ENCODE data around the gene AHNAK2. TPM values are rescaled to one million over a fixed set of nuclear protein-coding genes. Genes with fewer than 3 reads are reported as not detected.

AHNAK2 gene
- total and polyA plus RNA-seq, 3 donors from 2014 or later: 10.8 to 15.1 (median 12.8) TPM

GRCh38 chr14:105025429-105025828 lies 47.3 kb upstream of the AHNAK2 start:
- intact Hi-C loops (cut with DNase I; ENCODE audit: low total_unique reads): loop anchor here (10.0 kb wide), 1 partner anchor 51 kb away; the partner anchor contains the start of gene AHNAK2
- no peaks in the 10 kb centered on the region for H3K9me3 ChIP-seq
- no peak overlapping the region for H3K27ac ChIP-seq
- H3K27me3 ChIP-seq: no peaks in the 10 kb centered on the region
- H3K4me1 ChIP-seq: peaks cover 6% of the 10 kb centered on the region
- no peak for DNase-seq
- H3K36me3 ChIP-seq (ENCODE audit: low read depth, missing control alignments): no peaks in the 10 kb centered on the region
- no peak for TF ChIP-seq POLR2A (IDR thresholded peaks at IDR 0.05)
- TF ChIP-seq CTCF (IDR thresholded peaks at IDR 0.05): no peak
- H3K4me3 ChIP-seq: no peak overlapping the region
- 91 to 93% methylated on average over 6 of the region's 6 CpGs for WGBS, 2 donors

DNA sequence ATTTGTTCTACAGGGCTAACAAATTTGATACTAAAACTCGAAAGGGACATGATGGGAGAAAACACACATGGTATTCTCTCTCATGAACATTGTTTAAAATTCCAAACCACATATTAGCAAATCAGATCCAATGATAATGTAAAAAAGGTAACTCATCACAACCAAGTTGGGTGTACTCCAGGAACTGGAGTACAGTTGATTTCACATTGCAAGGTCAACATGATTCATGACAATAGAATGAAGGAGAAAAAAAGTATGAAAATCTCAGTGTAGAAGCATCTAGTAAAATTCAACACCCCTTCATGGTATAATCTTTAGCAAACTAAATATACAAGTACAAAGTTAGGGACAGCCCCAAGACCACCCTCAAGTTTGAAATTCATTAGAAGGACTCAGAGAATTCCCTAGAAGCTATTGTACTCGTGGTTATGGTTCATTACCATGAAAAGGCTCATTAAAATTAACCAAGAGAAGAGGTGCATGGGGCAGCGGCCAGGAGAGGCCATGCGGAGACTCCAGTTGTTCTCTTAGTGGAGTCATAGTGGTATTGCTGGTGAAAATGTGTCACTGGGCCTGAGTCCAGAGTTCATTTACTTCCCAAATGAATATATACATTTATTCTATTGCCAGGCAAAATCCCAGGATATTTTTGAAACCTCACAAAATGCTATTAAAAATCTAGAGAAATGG lies 45.8 kb upstream of the AHNAK2 start:
- H3K36me3 ChIP-seq (ENCODE audit: low read depth, missing control alignments): no peaks in the 10 kb centered on the region
- no peak overlapping the region for H3K27ac ChIP-seq
- DNase-seq: no peak
- no peak for TF ChIP-seq CTCF (IDR thresholded peaks at IDR 0.05)
- TF ChIP-seq POLR2A (IDR thresholded peaks at IDR 0.05): no peak
- intact Hi-C loops (cut with DNase I; ENCODE audit: low total_unique reads): loop anchor here (10.0 kb wide), 1 partner anchor 49 kb away; the partner anchor contains the start of gene AHNAK2
- H3K27me3 ChIP-seq: no peaks in the 10 kb centered on the region
- H3K9me3 ChIP-seq: no peaks in the 10 kb centered on the region
- H3K4me1 ChIP-seq: peaks cover 11% of the 10 kb centered on the region
- H3K4me3 ChIP-seq: no peak overlapping the region
- WGBS, 2 donors: 61 to 71% methylated on average over 4 of the region's 4 CpGs

- Histone ChIP-seq H3K4me3 (no peak overlapping the region), H3K9me3 (no peaks in the 10 kb centered on the region), H3K4me1 (peaks cover 11% of the 10 kb centered on the region), H3K27me3 (no peaks in the 10 kb centered on the region), H3K27ac (no peak overlapping the region), H3K36me3 (ENCODE audit: low read depth, missing control alignments) (no peaks in the 10 kb centered on the region)
- TF ChIP-seq POLR2A (IDR thresholded peaks at IDR 0.05) (no peak), CTCF (IDR thresholded peaks at IDR 0.05) (no peak)
- no peak for DNase-seq
- WGBS, 2 donors: 53 to 64% methylated on average over 11 of the region's 11 CpGs
- intact Hi-C loops (cut with DNase I; ENCODE audit: low total_unique reads): loop anchor here (10.0 kb wide), 1 partner anchor 48 kb away; the partner anchor contains the start of gene AHNAK2
Observed at GRCh38 chr14:105023144-105023543, 45.0 kb upstream of the AHNAK2 start.

GRCh38 chr14:105022276-105022670 lies 44.1 kb upstream of the AHNAK2 start:
- Histone ChIP-seq H3K9me3 (no peaks in the 10 kb centered on the region), H3K4me1 (peaks cover 11% of the 10 kb centered on the region), H3K36me3 (ENCODE audit: low read depth, missing control alignments) (no peaks in the 10 kb centered on the region), H3K27ac (peak overlapping the region in 1 of 2 donors; percentile 65), H3K4me3 (peak overlapping the region in 1 of 2 donors; percentile 74), H3K27me3 (no peaks in the 10 kb centered on the region)
- WGBS, 2 donors: 56 to 67% methylated on average over 2 of the region's 2 CpGs
- DNase-seq: no peak
- intact Hi-C loops (cut with DNase I; ENCODE audit: low total_unique reads): loop anchor here (10.0 kb wide), 1 partner anchor 47 kb away; the partner anchor contains the start of gene AHNAK2
- TF ChIP-seq CTCF (IDR thresholded peaks at IDR 0.05): no peak
- TF ChIP-seq POLR2A (IDR thresholded peaks at IDR 0.05): no peak

All from testis (tissue), 3 donors.